ENCODE measurements around the gene ANKRD23. TPM values are rescaled to one million over a fixed set of nuclear protein-coding genes. Genes with fewer than 3 reads are reported as not detected.
"Not testable (repeated sequence)": the region's sequence is repeated elsewhere in the genome, so short reads cannot be mapped to it uniquely, and the experiment has no call there.

ANKRD23 gene
- total RNA-seq, result 10 to 100 TPM; 16.5 to 17.8 TPM

DNA sequence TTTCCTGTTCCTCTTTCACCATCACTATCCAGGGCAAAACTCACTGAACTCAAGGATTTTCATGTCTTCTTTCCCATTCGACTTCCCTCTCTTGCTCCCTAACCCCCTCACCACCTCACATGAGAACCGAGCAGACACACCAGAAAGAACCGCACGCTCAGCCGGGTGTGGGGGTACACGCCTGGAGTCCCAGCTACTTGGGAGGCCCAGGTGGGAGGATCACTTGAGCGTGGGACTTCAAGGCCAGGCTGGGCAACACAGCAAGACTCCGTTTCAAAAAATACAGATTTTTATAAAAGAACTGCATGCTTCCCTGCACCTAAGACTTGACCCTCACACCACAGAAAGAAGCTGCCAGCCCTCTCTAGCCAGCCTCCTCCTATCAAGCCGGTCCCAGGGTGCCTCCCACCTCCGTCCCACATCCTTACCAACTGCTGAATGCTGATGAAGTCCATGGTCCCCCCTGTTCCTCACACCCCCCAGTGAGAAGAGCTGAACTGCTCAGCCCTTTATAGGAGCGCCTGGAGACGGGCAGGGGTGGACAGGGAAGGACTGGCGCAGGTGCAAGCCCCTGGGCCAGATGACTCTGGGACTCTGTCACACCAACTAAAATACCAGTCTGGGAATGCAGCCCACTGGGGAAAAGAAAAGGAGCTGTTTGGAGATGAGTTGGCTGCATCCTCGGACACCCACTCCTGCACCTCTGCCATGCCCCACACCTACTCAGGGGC is at the start of gene ANKRD23:
Gene ANKRD23, minus strand, starts transcription at position 484 of the 731 bp plus-strand sequence. Its CDS starts 29 bp downstream, at position 455.
- Mint-ChIP-seq H3K27me3 (no peaks in the 10 kb centered on the region), H3K9me3 (no peaks in the 10 kb centered on the region), H3K36me3 (peaks cover 6% of the 10 kb centered on the region), H3K4me1 (peaks cover 20% of the 10 kb centered on the region), H3K27ac (peak within 1 kb of the TSS; percentile 19), H3K4me3 (no peak within 1 kb of the TSS)
- ATAC-seq (ENCODE audit: low read depth) (no peak), DNase-seq (no peak)
- POLR2A ChIA-PET, result no interaction called here

- Mint-ChIP-seq H3K36me3 (no peaks in the 10 kb centered on the region), H3K27ac (peak overlapping the region; percentile 74), H3K9me3 (no peaks in the 10 kb centered on the region), H3K4me1 (peaks cover 18% of the 10 kb centered on the region), H3K27me3 (no peaks in the 10 kb centered on the region), H3K4me3 (no peak overlapping the region)
- no peak for DNase-seq
- ATAC-seq (ENCODE audit: low read depth), result peak; percentile 62
- POLR2A ChIA-PET, result interaction anchor here (1.0 to 1.8 kb wide), 2 partner anchors 22 to 23 kb away, joined by 4 to 6 read pairs; no protein-coding TSS in a partner anchor
Measured at GRCh38 chr2:96891591-96892333, 47.9 kb upstream of the ANKRD23 start.

DNA sequence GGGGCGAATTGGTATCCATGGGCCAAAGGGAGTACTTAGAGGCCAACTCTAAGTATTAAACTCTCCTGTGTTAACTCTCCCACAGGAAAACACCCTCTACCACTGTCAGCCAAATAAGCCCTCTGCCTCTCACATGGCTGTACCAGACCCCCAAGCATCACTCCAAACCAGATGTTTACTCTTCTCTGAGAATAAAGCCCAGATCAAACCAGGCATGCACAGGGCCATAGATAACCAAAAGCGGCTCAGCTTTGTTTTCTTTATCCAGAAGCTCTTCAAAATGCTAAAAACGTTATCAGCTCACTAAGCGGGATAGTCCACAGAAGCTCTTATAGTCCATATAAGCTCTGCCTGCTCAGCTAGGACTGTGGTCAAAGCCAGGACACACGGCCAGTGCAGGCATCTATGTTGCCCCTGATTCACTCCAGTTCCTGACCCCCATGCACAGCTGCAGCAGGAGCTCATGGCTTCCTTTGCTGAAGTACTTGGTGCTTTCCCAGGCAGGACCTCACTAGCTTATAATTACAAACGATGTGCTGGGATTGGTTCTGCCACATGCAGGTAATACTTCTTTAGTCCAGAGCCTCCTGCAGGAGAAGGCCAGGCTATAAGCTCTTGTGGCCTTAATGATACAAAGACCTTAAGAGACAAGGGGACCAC is 47.0 kb upstream of the ANKRD23 start:
- H3K36me3 Mint-ChIP-seq, result no peaks in the 10 kb centered on the region
- peak overlapping the region; percentile 74 for H3K27ac Mint-ChIP-seq
- H3K9me3 Mint-ChIP-seq, result no peaks in the 10 kb centered on the region
- ATAC-seq (ENCODE audit: low read depth) (no peak), DNase-seq (no peak)
- peaks cover 11% of the 10 kb centered on the region for H3K4me1 Mint-ChIP-seq
- H3K4me3 Mint-ChIP-seq, result no peak overlapping the region
- H3K27me3 Mint-ChIP-seq, result no peaks in the 10 kb centered on the region
- POLR2A ChIA-PET, result interaction anchor here (1.0 to 1.8 kb wide), 2 partner anchors 23 to 24 kb away, joined by 4 to 6 read pairs; no protein-coding TSS in a partner anchor

- DNase-seq (no peak), ATAC-seq (ENCODE audit: low read depth) (no peak)
- H3K27me3 Mint-ChIP-seq, result no peaks in the 10 kb centered on the region
- no peaks in the 10 kb centered on the region for H3K36me3 Mint-ChIP-seq
- H3K4me3 Mint-ChIP-seq, result no peak overlapping the region
- no peaks in the 10 kb centered on the region for H3K9me3 Mint-ChIP-seq
- POLR2A ChIA-PET, result interaction anchor here (1.8 kb wide), 1 partner anchor 23 kb away, joined by 6 read pairs; no protein-coding TSS in a partner anchor
- peaks cover 11% of the 10 kb centered on the region for H3K4me1 Mint-ChIP-seq
- H3K27ac Mint-ChIP-seq, result no peak overlapping the region
Measured at GRCh38 chr2:96890252-96890651, 46.4 kb upstream of the ANKRD23 start.

GRCh38 chr2:96889502-96889901 is 45.7 kb upstream of the ANKRD23 start:
- H3K27ac Mint-ChIP-seq; ATAC-seq (ENCODE audit: low read depth); H3K27me3 Mint-ChIP-seq; H3K4me3 Mint-ChIP-seq; H3K9me3 Mint-ChIP-seq; POLR2A ChIA-PET; H3K36me3 Mint-ChIP-seq; DNase-seq: not testable (repeated sequence)
- H3K4me1 Mint-ChIP-seq, result peaks cover 11% of the 10 kb centered on the region

DNA sequence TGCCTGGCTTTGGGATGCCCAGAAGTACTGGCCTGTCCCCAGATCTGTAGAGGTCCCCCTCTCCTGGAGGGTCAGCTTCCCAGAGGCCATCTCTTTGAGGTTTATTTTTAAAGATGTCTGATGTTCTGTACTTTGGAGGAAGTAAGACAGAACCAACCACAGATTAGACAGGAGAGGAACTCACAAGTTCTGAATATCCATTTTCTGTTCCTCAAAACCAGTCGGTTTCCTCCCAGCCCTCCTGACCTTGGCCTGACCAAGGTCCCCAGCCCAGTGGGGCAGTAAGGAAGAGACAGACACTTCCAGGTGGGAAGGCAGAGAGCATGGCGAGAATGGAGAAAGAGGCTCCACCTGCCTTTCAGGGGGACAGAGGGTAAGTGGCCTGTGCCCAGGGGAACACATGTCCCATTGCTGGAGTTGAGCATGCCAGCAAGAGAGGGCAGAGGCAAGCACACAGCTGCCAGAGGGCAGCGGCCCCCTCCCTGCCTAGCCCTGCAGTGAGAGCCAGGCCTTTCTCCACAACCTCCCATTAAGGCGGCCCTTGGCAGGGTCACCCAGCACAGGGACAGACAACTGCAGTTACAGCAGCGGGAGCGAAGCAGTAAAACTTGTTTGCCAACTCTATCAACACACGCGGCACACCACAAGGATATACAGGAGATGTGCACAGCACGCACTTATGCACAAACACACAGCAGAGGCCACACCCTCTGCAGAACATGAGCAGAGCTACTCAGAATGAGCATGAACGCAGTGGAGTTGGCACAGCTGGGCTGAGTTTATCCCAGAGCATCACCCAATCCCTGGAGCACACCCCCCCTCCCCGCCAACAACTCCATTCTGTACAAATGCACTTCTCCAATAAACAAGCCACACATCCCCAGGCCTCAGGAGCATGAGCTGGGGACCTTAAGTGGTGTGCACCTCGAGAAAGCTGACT is 44.5 kb upstream of the ANKRD23 start:
- no peak for DNase-seq
- POLR2A ChIA-PET, result interaction anchor here (0.9 kb wide), 1 partner anchor 12 kb away, joined by 8 read pairs; no protein-coding TSS in a partner anchor
- peaks cover 11% of the 10 kb centered on the region for H3K4me1 Mint-ChIP-seq
- no peaks in the 10 kb centered on the region for H3K36me3 Mint-ChIP-seq
- no peaks in the 10 kb centered on the region for H3K27me3 Mint-ChIP-seq
- no peak overlapping the region for H3K4me3 Mint-ChIP-seq
- no peak for ATAC-seq (ENCODE audit: low read depth)
- H3K27ac Mint-ChIP-seq, result no peak overlapping the region
- H3K9me3 Mint-ChIP-seq, result no peaks in the 10 kb centered on the region

DNA sequence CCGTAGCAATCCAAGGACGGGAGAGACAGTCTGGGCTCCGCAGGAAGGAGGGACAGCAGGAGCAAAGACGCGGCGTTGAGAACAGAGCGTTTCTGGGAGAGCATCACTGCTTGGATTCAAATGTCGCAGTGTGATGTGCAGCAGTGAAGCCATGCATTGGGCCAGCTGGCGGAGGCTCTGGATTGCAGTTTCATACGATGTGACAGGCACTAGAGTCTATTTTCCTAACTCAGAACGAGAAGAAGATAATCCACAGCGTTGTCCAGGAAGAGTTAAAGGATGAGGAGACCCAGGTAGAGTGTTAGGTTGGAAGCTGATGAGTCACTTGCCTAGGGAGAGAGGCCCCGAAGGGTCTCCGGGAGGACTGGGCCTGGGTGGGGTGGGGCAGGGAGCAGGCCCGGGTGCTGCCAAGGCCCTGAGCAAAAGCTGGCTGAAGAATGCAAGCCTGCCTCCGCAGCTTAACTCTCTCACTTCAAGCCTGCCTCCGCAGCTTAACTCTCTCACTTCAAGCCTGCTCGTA is 43.7 kb upstream of the ANKRD23 start:
- no peaks in the 10 kb centered on the region for H3K9me3 Mint-ChIP-seq
- ATAC-seq (ENCODE audit: low read depth) (no peak), DNase-seq (no peak)
- H3K36me3 Mint-ChIP-seq, result no peaks in the 10 kb centered on the region
- no peaks in the 10 kb centered on the region for H3K27me3 Mint-ChIP-seq
- H3K4me1 Mint-ChIP-seq, result peaks cover 9% of the 10 kb centered on the region
- H3K4me3 Mint-ChIP-seq, result no peak overlapping the region
- POLR2A ChIA-PET, result no interaction called here
- H3K27ac Mint-ChIP-seq, result no peak overlapping the region

GRCh38 chr2:96885432-96886347 is 41.9 kb upstream of the ANKRD23 start:
- Mint-ChIP-seq H3K27me3 (no peaks in the 10 kb centered on the region), H3K9me3 (no peaks in the 10 kb centered on the region), H3K4me1 (no peaks in the 10 kb centered on the region), H3K36me3 (no peaks in the 10 kb centered on the region), H3K4me3 (no peak overlapping the region), H3K27ac (peak overlapping the region; percentile 39)
- DNase-seq, result no peak
- POLR2A ChIA-PET, result no interaction called here
- no peak for ATAC-seq (ENCODE audit: low read depth)

GRCh38 chr2:96884299-96885094 is 40.7 kb upstream of the ANKRD23 start:
- ATAC-seq (ENCODE audit: low read depth) (no peak), DNase-seq (no peak)
- no peaks in the 10 kb centered on the region for H3K9me3 Mint-ChIP-seq
- POLR2A ChIA-PET, result interaction anchor here (0.6 kb wide), 1 partner anchor 111 kb away, joined by 5 read pairs; no protein-coding TSS in a partner anchor
- H3K4me1 Mint-ChIP-seq, result no peaks in the 10 kb centered on the region
- no peaks in the 10 kb centered on the region for H3K27me3 Mint-ChIP-seq
- peak overlapping the region; percentile 22 for H3K27ac Mint-ChIP-seq
- H3K36me3 Mint-ChIP-seq, result no peaks in the 10 kb centered on the region
- H3K4me3 Mint-ChIP-seq, result no peak overlapping the region

DNA sequence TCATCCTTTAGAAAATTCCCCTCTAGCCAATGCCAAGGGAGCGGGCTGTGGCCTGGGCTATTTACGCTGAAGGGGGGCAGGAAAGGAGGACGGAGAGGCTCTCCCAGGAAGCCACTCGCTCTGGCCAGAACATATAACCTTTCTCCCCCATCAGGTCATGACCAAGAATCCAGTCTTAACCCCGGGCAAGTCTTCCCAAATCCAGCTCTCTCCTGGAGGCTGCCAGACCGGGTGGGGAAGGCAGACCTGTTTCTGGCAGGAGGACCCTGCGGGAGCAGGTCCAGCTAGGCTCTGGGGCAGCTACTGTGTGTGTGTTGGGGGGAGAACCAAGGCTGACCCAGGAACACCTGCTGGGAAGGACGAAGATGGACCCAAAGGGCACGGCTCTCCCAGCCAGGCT is 39.5 kb upstream of the ANKRD23 start:
- no peaks in the 10 kb centered on the region for H3K27me3 Mint-ChIP-seq
- POLR2A ChIA-PET, result no interaction called here
- no peaks in the 10 kb centered on the region for H3K9me3 Mint-ChIP-seq
- H3K4me3 Mint-ChIP-seq, result no peak overlapping the region
- no peak for ATAC-seq (ENCODE audit: low read depth)
- H3K4me1 Mint-ChIP-seq, result no peaks in the 10 kb centered on the region
- H3K36me3 Mint-ChIP-seq, result no peaks in the 10 kb centered on the region
- no peak for DNase-seq
- H3K27ac Mint-ChIP-seq, result no peak overlapping the region

DNA sequence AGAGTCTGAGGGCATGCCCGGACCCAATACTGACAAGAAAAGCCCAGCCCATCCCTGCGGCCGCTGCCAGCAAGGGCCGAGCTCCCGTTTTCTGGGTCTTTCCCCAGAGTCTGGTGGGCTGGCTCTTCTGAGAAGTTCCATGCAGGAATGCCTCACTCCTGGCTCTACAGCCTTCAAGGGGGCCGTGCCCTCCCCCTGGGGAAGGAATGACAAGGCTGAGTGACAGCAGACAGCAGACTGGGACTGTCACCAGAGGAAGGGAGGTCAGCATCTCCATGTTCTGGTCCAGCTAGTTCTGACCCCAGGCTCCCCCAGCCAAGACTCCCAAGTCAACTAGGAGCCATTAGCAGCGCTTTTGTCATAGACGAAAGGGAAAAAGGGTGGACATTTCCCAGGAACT is 39.1 kb upstream of the ANKRD23 start:
- Mint-ChIP-seq H3K4me3 (no peak overlapping the region), H3K4me1 (no peaks in the 10 kb centered on the region), H3K36me3 (no peaks in the 10 kb centered on the region), H3K9me3 (no peaks in the 10 kb centered on the region), H3K27me3 (no peaks in the 10 kb centered on the region), H3K27ac (no peak overlapping the region)
- POLR2A ChIA-PET, result no interaction called here
- DNase-seq, result no peak
- no peak for ATAC-seq (ENCODE audit: low read depth)

All from activated naive CD8-positive, alpha-beta T cell treated with anti-CD3 and anti-CD28 coated beads, Interleukin-2, amount 10 ng/mL, durations not matched to agents 7 days and 5 days (primary cell).